Stimulated activated CD8-positive, alpha-beta memory T cell treated with anti-CD3 and anti-CD28 coated beads, Interleukin-4, amount 100 ng/mL, for 48 hours (primary cell): ENCODE data around the gene BUD31.

ENCODE experiments used
- DNase-seq: peaks from one replicate; pipeline ENCODE4 v3.0.0-alpha.2; 2020

BUD31 gene

DNA sequence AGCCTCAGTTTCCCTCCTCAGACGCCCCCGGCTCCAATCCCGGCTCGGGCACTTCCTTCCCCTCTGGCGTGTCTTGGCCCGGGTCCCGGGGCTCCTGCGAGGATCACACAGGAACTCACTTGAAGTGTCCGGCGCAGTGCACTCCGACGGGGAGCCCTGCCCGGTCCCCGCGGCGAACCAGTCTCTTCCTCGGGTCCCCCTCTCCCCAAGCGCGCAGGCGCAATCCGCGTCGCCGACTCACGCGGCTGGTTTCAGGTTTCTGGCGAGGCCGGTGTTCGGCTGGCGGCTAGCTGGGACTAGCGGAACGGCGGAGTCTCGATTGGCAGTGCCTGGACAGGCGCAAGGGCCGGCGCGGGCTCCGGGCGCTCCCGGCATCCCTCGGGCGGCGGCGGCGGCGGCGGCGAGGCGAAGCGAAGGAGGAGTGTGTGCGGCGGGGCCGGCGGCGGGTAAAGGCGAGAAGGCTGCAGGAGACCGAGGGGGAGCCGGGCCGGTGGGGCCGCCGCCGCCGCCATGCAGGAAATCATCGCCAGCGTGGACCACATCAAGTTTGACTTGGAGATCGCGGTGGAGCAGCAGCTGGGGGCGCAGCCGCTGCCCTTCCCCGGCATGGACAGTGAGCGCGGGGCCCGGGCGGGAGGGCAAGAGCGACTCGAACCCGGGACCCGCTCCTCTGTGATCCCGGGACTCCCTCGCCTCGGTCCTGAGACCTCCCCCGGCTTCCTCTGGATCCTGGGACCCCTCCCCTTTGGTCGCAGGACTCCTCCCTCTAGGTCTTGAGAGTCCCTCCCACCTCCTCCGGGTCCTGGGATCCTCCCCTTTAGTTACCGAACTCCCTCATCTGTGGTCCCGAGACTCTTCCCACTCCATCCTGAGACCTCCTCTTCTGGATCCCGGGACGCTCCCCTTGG, 30.1 kb downstream of the BUD31 start, which contains the start of the genes CPSF4 and PTCD1:
CPSF4 (plus strand) TSS at position 371 of the 908 bp plus-strand sequence; CDS start at position 511, 140 bp downstream.
PTCD1 (minus strand) TSS at position 226 of the 908 bp plus-strand sequence. CDS start 3,556 bp downstream, outside the sequence.
- peak; percentile 96 for DNase-seq

DNA sequence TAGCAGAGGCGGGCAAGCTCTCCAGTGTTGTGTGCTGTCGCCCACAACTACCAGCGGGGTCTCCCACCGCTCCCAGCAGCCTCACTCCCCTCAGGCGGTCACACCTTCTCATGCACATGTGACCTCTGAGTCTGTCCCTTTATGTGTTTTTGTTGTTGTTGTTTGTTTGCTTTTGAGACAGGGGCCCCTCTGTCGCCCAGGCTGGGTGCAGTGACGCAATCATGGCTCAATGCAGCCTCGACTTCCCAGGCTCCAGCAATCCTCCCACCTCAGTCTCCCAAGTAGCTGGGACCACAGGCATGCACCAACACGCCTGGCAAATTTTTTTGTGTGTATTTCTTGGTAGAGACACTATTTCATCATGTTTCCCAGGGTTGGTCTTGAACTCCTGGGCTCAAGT, 31.4 kb downstream of the BUD31 start:
- DNase-seq, result no peak

DNA sequence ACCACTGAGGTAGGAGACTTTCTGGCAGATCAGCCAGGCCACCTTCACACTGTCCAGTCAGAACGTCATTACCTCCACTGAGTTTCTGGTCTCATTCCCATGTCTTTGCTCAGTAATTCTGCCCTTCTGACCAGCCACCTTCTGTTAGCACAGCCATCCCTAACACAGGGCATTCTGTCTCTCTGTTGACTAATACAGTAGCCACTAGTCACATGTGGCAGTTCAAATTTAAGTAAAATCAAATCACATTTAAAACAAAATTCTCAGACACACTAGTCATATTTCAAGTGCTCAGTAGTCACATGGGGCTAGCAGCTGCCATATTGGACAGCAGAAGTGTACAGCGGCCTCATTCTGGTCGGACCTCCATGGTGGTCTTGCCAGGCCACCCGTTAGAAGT, 37.3 kb downstream of the BUD31 start:
- no peak for DNase-seq

DNA sequence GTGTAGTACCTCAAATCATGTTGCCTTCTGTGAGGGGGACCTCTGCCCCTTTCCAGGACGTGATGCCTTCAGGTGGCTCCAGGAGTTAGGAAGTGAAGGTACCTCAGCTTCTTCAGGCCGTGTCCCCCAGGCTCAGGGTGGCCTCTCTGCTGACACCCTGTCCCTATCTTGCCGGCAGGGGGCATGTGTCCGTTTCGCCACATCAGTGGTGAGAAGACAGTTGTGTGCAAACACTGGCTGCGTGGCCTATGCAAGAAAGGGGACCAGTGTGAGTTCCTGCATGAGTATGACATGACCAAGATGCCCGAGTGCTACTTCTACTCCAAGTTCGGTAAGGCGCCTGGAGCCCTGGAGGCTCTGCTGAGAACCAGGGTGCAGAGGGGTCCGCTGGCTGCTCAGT, 39.2 kb downstream of the BUD31 start:
- no peak for DNase-seq

DNA sequence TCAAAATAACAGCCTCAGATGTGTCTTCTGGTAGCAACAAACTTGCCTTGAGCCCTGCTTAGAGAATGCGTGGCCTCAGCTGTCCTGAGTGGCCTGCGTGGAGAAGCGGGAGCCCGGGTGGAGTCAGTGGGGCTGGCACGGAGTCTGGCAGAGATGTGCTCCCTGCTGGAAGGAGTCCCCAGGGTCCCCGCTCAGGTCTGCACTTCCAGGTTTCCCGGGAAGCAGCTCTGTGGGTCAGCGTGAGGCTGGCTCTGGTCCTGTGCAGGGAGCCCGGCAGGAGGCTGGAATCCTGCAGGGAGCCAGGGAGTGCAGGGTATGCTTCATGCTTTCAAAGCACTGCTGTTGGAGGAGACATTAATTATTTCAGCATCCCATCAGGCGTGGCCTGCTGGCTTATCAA, 40.1 kb downstream of the BUD31 start:
- no peak for DNase-seq

DNA sequence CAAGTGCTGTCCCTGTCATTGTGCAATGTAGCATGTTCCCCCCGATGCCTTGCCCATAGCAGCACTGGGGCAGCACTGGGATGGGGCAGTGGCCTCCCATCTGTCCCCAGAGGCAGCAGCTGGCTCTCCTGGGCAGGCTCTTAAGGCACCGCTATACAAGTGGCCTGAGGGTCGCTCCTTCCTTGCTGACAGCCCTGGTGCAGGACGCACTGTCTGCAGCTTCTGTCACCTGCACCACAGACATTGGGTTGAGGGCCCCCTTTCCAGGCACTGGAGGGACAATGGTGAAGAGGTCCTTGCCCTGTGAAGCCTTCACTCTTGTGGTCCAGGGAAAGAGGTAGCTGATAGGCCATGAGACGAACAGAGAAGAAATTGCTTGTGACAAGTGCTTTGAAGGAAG, 40.6 kb downstream of the BUD31 start:
- no peak for DNase-seq

DNA sequence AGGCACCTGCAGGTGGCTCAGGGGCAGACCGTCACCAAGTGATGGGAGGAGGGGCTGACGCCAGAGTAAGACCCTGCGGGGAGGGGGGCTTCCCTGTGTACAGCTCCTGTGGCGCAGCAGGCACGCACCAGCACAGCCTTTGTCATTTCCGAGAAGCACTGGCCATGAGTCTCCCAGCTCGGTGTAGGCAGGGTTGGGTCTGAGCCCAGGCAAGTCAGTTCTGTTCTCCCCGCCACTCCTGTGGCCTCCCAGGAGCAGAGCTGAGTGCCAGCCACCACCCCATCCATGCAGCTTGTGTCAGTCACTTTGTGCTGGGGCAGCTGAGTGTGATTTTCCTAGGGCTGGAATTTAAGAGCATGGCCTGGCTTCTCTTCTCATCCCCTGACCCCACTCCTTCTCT, 43.2 kb downstream of the BUD31 start:
- DNase-seq, result no peak

DNA sequence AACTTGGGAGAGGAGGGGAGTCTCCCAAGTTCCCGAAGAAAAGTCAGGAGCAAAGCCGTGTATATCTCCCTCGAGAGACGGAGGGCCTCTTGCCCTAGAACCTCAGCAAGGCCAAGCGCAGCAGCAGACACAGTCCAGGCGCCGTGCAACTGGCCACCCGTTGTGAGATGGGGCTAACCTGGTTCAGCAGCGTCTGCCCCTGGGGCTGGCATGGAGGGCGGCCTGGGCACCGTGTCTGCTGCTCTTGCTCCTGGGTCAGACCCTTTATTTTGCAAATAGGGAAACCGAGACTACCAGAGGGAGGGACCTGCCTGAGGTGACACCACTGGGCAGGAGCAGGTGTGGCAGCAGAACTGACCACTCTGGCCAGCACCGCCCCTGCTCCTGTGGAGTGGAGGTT, 43.8 kb downstream of the BUD31 start:
- no peak for DNase-seq

DNA sequence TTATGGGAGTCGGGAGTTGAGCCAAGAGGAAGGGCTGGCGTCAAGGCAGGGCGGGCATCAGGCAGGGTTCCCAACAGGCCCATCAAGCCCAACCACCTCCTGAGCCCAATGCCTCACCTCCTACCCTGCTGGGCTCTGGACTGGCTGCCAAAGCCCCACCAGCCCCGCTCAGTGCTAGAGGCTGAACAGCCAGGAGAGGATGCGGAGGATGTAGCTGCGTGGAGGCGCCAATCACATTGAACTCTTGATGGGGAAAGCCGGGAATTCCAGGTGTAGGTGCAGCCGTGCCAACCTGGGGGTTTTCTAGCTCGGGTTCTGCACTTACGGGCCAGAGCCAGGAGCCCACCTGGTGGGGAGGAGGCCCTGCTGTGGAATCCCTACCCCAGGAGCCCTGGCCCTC, 44.3 kb downstream of the BUD31 start:
- no peak for DNase-seq

DNA sequence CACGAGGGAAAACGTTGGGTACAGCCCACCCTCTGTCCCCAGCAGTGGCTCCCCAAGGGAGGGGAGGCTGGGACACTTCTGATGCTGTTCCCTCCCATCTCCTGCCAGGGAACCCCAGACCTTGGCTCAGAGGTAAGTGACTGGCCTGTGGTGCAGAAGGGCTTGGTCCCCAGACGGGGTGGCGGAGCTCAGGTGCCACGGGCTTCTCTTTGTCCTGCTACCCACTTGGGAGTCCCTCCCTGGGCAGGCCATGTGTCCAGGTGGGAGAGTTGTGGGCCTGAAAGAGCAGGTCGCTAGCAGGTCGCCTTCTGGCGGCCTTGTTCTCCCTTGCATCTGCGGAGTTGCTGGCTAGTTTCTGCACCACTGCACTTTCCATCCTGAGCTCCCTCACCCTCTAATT, 47.1 kb downstream of the BUD31 start:
- DNase-seq, result no peak

DNA sequence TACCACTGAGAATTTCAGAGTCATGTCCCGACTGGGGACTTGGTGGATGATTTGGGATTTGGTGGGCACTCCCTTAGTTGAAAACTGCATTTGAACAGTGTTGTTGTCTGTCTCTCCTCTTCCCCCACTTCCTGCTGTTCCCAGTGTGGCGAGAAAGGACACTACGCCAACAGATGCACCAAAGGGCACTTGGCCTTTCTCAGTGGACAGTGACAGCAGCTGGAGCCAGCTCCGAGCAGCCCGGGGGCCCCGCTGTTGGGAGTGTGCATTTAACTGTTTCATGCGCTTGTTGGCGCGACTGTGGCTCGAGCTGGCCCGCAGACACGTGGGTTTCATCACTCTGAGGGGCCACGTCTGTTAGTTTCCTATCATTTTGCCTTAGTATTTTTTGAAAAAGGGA, 47.5 kb downstream of the BUD31 start:
- no peak for DNase-seq

DNA sequence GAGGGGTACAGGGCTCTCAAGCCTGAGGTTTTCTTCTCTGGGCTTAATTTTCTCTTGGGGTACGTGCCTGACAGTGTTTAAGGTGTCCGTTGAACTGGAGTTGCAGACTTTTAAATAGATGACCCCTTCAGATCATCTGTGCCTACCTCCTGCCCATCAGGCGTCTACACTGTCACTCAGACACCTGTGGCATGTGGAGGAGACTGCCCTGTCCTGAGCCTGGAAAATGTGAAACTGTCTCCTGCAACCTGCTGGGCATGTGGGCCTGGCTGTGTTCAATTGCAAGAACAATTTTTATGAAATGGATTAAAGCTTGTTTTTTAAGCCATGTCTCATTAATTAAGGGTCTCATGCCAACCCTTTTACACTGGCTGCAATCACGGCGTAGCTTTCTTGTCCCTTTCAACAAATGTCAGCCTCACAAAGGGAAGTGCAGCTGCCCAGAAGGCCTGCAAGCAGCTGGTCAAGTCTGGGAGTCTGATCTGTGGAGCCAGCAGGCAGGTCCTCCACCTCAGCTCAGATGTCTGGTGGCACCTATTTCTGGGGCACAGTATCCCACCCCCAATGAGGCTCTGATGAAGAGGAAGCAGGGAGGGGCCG, 48.4 kb downstream of the BUD31 start:
- DNase-seq, result no peak

DNA sequence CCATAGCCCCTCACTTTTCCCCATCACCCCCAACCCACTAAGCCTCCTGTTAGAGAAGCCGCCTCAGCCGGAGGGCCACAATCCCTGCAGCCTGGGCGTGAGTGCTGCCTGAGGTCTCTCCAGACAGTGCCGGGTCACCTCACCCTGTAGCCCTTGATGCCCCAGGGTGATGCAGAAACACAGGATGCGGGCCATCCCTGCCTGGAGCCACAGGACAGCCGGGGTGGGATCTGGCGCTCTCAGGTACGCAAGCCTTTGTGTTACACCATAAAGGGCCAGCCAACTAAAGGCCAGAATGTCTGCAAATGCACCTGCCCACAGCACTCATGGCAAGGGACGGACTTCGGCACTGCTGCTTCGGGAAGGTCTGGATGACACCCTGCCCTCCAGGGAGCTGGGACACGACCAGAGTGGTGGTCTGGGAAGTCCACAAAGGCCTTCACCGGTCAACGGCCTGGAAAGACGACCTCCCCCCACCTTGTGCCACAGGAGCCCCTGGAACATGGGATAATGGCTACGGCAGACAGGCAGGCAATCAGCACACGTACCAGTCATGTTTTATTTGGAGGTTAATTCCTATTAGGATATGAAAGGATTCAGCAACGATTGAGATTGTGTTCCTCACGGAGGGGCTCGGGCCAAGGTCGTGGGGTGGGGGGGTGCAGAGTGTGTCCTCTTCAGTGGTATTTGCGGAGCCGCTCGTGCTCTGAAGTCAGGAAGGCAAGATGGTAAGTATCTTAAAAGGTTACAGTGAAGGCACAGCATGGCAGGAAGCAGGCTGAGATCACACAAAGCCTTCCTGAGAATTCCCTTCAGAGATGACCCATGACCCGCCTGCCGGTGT, 49.1 kb downstream of the BUD31 start:
- DNase-seq, result no peak

DNA sequence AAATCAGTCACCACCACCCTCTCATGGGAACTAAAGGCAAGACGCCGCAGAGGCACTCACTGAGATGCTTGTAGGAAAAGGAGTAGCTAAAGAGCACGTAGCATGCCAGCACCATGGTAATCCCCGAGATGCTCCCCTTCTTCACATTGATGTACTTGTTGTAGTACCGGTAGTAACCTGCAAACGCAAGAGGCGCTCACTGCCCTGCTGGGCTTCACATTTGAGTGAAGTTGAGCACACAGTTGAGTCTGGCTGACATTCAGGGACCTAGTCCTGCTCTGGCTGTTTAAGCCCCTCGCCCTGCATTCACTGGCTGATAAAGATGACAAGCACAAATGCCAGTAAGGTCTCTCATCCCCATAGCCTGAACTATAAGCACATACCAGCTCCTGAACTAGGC, 50.3 kb downstream of the BUD31 start:
- peak; percentile 64 for DNase-seq

DNA sequence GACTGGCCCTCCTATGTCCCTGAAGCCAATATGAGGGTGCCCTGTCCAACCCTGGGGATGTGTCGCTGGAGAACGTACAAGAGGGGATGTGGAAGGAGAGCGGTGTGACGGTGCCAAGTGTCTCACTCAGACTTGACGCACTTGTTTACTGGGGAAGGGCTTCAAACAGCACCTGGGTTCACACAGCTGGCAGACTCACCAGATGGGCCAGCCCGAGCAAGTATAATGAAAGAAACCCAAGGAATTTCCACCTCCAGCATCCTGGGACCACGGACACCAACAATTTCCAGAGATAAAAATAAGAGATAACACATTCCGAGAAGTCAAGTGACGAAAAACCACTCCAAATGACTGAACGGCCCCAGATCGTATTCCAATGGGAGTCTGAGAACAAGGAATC, 51.9 kb downstream of the BUD31 start:
- DNase-seq, result no peak

DNA sequence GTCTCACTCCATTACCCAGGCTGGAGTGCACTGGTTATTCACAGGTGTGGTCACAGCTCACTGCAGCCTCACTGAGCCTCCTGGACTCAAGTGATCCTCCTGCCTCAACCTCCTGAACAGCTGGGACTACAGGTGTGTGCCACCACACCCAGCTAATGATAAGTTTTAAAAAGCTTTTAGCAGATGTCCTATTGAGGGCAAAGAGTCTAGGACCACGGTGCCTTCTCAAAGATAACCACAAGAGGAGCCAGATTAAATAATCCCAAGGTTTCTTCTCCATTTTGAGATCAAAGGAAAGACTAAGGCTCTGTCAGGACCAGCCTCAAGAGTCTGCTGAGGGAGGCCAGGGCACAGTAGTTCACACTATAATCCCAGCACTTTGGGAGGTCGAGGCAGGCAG, 52.5 kb downstream of the BUD31 start:
- DNase-seq, result no peak

DNA sequence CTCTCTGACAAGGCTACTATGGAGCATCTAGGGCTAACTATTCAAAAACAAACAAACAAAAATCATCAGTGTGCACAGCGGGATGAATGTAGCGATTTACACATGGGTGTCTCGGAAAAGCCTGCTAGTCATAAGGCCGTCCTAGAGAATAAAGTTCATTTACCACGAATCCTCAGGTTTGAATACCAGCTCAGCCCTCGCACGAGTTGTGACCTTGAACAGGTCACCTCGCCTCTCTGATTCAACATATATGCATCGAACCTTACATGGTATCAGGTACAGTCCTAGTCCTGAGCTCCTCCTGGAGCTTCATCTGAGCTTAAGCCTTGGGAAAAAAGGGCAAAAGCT, 56.6 kb downstream of the BUD31 start:
- no peak for DNase-seq

DNA sequence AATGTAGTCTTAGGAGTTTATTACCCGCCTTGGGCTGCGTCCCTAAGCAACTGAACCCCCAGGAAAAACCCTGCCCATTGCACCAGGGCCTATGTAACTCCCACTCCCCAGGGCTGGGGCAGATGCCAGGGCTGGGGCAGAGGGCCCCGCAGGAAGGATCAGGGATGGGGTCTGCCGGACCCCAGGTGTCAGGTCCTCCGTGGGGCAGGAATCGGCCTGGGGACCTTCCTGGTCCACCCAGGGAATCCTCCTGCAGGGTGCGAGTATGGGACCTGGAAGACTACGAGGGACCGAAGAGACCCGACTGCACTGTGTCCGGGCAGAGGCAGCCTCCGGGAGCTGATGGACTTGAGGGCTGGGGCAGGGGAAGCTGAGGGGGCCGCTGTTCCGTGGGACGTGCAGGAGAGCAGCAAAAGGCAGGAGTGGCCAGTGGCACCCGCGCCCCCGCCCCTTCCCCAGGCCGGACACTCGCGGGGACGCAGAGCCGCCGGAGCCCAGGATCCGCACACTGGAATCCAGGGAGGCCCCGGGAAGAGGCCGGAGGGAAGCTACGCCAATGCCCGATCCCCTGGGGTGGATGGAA, 59.7 kb downstream of the BUD31 start:
- no peak for DNase-seq
